Ovary (tissue), 9 donors: ENCODE data around the gene ADAM11. TPM values are rescaled to one million over a fixed set of nuclear protein-coding genes. Genes with fewer than 3 reads are reported as not detected.
"Not testable (repeated sequence)": the region's sequence is repeated elsewhere in the genome, so short reads cannot be mapped to it uniquely, and the experiment has no call there.

Experiments
- DNase-seq, 5 donors: peaks; one replicate each; pipeline ENCODE4 v3.0.0-alpha.2; 2019 to 2020
- H3K27ac ChIP-seq, 2 donors: fragments of 200-600 bp; one replicate each; pipeline versions ENCODE4 v1.5.1 to v1.8.0; 2019 to 2022
- H3K27me3 ChIP-seq: fragments of 200-600 bp; one replicate; pipeline ENCODE4 v1.8.0; 2022
- H3K36me3 ChIP-seq: fragments of 200-600 bp; sonication (generic); one replicate; pipeline ENCODE4 v1.5.1; 2019
- H3K4me1 ChIP-seq: one replicate; pipeline ENCODE4 v1.8.1; 2013; ENCODE audit warnings: mild to moderate bottlenecking, moderate library complexity; ENCODE audit not compliant: insufficient read depth
- H3K4me3 ChIP-seq: fragments of 200-600 bp; sonication (generic); one replicate; pipeline ENCODE4 v1.5.1; 2017
- H3K9me3 ChIP-seq, 2 donors: fragments of 200-600 bp in 1 of 2; sonication (generic) in 1 of 2; one replicate each; pipeline versions ENCODE4 v1.5.1 to v1.8.1; 2013 to 2019; ENCODE audit warnings: mild to moderate bottlenecking in 1 of 2, moderate library complexity in 1 of 2
- EP300 ChIP-seq: sonication (generic); formaldehyde crosslinking; IDR thresholded peaks from one replicate; pipeline ENCODE4 v1.6.1; 2017; ENCODE audit warnings: antibody characterized with exemption
- POLR2A ChIP-seq: fragments of 450-650 bp; IDR thresholded peaks from one replicate; pipeline ENCODE4 v1.6.1; 2017; ENCODE audit warnings: antibody characterized with exemption, mild to moderate bottlenecking, moderate library complexity
- WGBS, 3 donors: extraction: QIAGEN DNeasy Blood & Tissue Kit in 1 of 3; methylation state at CpG; one replicate each; pipeline versions ENCODE4 v1.1.5 to v1.1.7; 2013 to 2017; 5-methylcytosine and 5-hydroxymethylcytosine counted together
- intact Hi-C, 4 donors: fragments of 100-400 bp; cut with DNase I; formaldehyde crosslinking; loops; one replicate each; pipeline versions ENCODE4 v1.11.0 to v1.15.1; 2022 to 2023
- polyA plus RNA-seq, 2 donors: library from polyadenylated mRNA; stranded (reverse); fragments of 200-250 nt in 1 of 2; fragments of 350-450 nt in 1 of 2; fragmentation: Illumina TruSeq in 1 of 2; extraction: RNeasy Lipid Tissue Mini Kit (QIAGEN cat#74804) in 1 of 2; gene quantifications; one replicate each; pipeline ENCODE4 v1.2.3, GENCODE V29; 2013 to 2014
- total RNA-seq, 7 donors: library from RNA; depleted of rRNA in 2 of 7; stranded (reverse); fragments of >200 nt in 2 of 7; fragmentation: NEBNext Ultra II Directional in 3 of 7; extraction: Animal tissue kit (Norgen Biotek cat#: 25700) in 3 of 7; gene quantifications; one replicate each; pipeline versions ENCODE4 v1.1.0 to v1.2.4, GENCODE V29; 2016 to 2023
- TF ChIP-seq, protein P1 (sequence below), 3 donors: fragments of 450-650 bp in 2 of 3; fragments of 200-600 bp in 1 of 3; IDR thresholded peaks; one replicate each; pipeline versions ENCODE4 v1.5.1 to v1.8.0; 2016 to 2022; ENCODE audit warnings: antibody characterized with exemption in 3 of 3, mild to moderate bottlenecking in 1 of 3
- donor health status: DM: no; HTN: no; CAD: no; lungs with moderate emphysema.
- donor health status: DM: no; HTN: no; CAD: no.
- donor health status: Bipolar disorder and iron deficiency.
- donor health status: DM: yes; HTN: yes; CAD: no.
- donor health status: DM: no; HTN: no; CAD: no.
- donor health status: DM: yes; HTN: yes; CAD: no.

The ADAM11 gene
- total and polyA plus RNA-seq, 9 donors, result 0.12 to 2.3 (median 1.1) TPM

GRCh38 chr17:44812263-44812662 is 53.5 kb downstream of the ADAM11 start:
- Histone ChIP-seq H3K4me3 (no peak overlapping the region), H3K36me3 (no peaks in the 10 kb centered on the region), H3K27me3 (no peaks in the 10 kb centered on the region), H3K27ac (no peak overlapping the region), H3K9me3 (no peaks in the 10 kb centered on the region), H3K4me1 (peaks cover 2% of the 10 kb centered on the region)
- intact Hi-C loops, result no loop called here
- TF ChIP-seq POLR2A (no peak), EP300 (no peak)
- TF ChIP-seq, protein P1, sequence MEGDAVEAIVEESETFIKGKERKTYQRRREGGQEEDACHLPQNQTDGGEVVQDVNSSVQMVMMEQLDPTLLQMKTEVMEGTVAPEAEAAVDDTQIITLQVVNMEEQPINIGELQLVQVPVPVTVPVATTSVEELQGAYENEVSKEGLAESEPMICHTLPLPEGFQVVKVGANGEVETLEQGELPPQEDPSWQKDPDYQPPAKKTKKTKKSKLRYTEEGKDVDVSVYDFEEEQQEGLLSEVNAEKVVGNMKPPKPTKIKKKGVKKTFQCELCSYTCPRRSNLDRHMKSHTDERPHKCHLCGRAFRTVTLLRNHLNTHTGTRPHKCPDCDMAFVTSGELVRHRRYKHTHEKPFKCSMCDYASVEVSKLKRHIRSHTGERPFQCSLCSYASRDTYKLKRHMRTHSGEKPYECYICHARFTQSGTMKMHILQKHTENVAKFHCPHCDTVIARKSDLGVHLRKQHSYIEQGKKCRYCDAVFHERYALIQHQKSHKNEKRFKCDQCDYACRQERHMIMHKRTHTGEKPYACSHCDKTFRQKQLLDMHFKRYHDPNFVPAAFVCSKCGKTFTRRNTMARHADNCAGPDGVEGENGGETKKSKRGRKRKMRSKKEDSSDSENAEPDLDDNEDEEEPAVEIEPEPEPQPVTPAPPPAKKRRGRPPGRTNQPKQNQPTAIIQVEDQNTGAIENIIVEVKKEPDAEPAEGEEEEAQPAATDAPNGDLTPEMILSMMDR (IDR thresholded peaks at IDR 0.05), result no peak
- no peak for DNase-seq
- WGBS, 3 donors, result 17 to 30% (median 25%) methylated on average over 4 of the region's 4 CpGs

GRCh38 chr17:44818508-44818907 is 59.7 kb downstream of the ADAM11 start:
- intact Hi-C loops, H3K9me3 ChIP-seq, DNase-seq, H3K27me3 ChIP-seq, H3K4me1 ChIP-seq, H3K36me3 ChIP-seq, H3K4me3 ChIP-seq, H3K27ac ChIP-seq: not testable (repeated sequence)
- 88 to 91% (median 91%) methylated on average over 6 of the region's 6 CpGs for WGBS, 3 donors

GRCh38 chr17:44820631-44821212 is 61.9 kb downstream of the ADAM11 start:
- no peaks in the 10 kb centered on the region for H3K9me3 ChIP-seq
- H3K27me3 ChIP-seq, result no peaks in the 10 kb centered on the region
- H3K4me3 ChIP-seq, result no peak overlapping the region
- WGBS, 3 donors, result 41 to 59% (median 52%) methylated on average over 7 of the region's 7 CpGs
- TF ChIP-seq POLR2A (no peak), EP300 (no peak)
- TF ChIP-seq, protein P1 (IDR thresholded peaks at IDR 0.05), result no peak
- intact Hi-C loops, result no loop called here
- no peaks in the 10 kb centered on the region for H3K36me3 ChIP-seq
- DNase-seq, result no peak
- H3K4me1 ChIP-seq, result no peaks in the 10 kb centered on the region
- no peak overlapping the region for H3K27ac ChIP-seq

DNA sequence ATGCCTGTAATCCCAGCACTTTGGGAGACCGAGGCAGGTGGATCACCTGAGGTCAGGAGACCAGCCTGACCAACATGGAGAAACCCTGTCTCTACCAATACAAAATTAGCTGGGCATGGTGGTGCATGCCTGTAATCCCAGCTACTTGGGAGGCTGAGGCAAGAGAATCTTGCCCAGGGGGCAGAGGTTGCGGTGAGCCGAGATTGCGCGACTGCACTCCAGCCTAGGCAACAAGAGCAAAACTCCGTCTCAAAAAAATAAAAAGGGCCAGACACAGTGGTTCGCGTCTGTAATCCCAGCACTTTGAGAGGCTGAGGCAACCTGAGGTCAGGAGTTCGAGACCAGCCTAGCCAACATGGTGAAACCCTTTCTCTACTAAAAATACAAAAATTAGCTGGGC is 66.4 kb downstream of the ADAM11 start:
- intact Hi-C loops, H3K4me1 ChIP-seq, H3K36me3 ChIP-seq, H3K27me3 ChIP-seq, H3K9me3 ChIP-seq, H3K4me3 ChIP-seq, H3K27ac ChIP-seq: not testable (repeated sequence)
- WGBS, 3 donors, result 94 to 96% (median 95%) methylated on average over 9 of the region's 9 CpGs
- DNase-seq, result peak in 1 of 5 donors; percentile 7

- peak in 1 of 5 donors; percentile 1 for DNase-seq
- Histone ChIP-seq H3K4me1 (no peaks in the 10 kb centered on the region), H3K9me3 (no peaks in the 10 kb centered on the region), H3K4me3 (no peak overlapping the region), H3K36me3 (no peaks in the 10 kb centered on the region), H3K27ac (no peak overlapping the region), H3K27me3 (no peaks in the 10 kb centered on the region)
- 86 to 91% (median 91%) methylated on average over 15 of the region's 15 CpGs for WGBS, 3 donors
- intact Hi-C loops, result no loop called here
- TF ChIP-seq, protein P1 (IDR thresholded peaks at IDR 0.05), result no peak
- TF ChIP-seq EP300 (no peak), POLR2A (no peak)
Observed at GRCh38 chr17:44826123-44826790, 67.5 kb downstream of the ADAM11 start.
